Skeletal muscle cell (primary cell): ENCODE data around the gene SENP1.

Source experiments
- DNase-seq: peaks from one replicate; pipeline ENCODE4 v3.0.0-alpha.2; 2010; ENCODE audit warnings: low read depth
- H3K4me3 ChIP-seq: 2 replicates; pipeline ENCODE4 v1.5.1; 2011; ENCODE audit warnings: low read depth, mild to moderate bottlenecking, control low read depth, low read length, moderate library complexity

Gene SENP1

DNA sequence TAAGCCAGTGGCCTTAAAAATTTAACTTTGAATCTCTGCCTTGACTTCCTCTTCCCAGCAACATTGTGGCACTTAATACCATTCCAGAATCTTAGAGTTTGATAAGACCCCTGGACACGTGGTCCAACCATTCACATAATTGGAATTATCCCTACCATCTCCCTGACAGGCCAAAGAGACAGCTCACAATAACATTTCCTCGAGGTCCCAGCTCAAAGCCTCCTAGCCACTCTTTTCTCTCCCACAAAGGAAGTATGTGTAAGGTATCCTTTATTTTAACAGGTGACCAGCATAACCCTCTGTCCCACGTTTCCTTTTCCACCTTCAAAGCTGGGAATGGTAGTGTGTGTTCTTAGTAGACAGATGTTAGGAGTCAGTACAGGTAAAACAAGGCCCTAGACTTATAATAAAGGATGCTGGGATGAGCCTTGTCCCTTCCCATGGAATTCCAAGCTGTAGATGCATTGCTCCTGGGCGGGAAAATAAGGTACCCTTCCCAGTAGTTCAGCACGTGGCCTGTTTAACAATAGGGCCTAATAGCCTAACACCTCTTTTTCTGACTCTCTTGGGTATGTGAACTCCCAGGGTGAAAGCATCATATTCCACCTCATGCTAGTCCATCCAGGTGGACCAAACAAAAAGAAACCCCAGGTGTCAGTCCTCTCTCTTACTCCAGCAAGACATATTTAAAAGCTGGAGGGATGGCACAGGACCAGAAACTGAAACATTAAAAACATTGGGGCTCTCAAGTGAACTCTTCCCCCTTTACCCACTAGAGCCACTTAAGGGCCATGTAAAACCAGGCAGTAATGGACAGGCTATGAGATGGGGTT lies 64.1 kb downstream of the SENP1 start:
- DNase-seq: no peak
- no peak overlapping the region for H3K4me3 ChIP-seq

GRCh38 chr12:48040354-48040753 lies 65.5 kb downstream of the SENP1 start:
- H3K4me3 ChIP-seq: no peak overlapping the region
- DNase-seq: no peak

GRCh38 chr12:48039151-48039550 lies 66.7 kb downstream of the SENP1 start:
- no peak for DNase-seq
- no peak overlapping the region for H3K4me3 ChIP-seq

DNA sequence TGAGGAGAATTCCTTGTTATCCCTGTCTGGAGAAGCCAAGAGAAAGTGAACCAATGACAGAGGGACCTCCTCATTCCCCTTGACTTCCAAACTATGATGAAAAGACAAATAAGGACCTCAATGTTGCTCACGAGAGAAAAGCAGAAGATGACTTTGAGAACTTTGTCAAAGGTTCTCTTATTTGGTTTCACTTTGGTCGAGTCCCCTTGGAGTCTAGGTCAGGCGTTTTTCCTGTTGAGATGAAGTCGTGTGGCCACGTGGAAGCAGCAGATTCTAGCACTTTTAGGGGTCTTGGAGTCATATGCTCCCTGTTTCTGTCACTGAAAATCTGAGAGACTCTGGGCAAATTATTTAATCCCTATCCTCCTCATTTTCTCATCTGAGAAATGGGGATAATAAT lies 67.8 kb downstream of the SENP1 start:
- H3K4me3 ChIP-seq: no peak overlapping the region
- DNase-seq: no peak

GRCh38 chr12:48037267-48037915 lies 68.5 kb downstream of the SENP1 start:
- DNase-seq: no peak
- no peak overlapping the region for H3K4me3 ChIP-seq

DNA sequence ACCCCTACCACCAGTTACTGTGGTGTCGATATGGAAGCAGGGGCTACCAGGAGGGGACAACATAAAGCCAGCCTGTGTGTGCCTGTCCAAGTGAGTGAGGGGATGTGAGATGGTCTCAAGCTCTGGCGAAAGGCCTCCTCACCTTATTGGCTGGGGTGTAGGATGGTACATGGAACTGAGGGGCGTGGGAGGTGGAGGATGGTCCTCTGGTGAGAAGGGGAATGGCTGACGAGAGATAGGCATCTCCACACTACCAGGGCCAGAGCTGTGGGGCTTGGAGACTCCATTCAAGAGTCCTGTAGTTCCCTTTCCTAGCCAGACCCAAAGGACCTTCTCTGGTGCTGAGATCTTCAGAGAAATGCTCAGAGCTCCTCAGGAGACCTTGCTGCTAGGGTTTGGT lies 69.1 kb downstream of the SENP1 start:
- no peak for DNase-seq
- H3K4me3 ChIP-seq: no peak overlapping the region

- DNase-seq: no peak
- no peak overlapping the region for H3K4me3 ChIP-seq
Measured at GRCh38 chr12:48034835-48035805, 70.8 kb downstream of the SENP1 start.

- H3K4me3 ChIP-seq: no peak overlapping the region
- DNase-seq: no peak
Measured at GRCh38 chr12:48033451-48033850, 72.4 kb downstream of the SENP1 start.

- H3K4me3 ChIP-seq: no peak overlapping the region
- no peak for DNase-seq
Measured at GRCh38 chr12:48032597-48032996, 73.3 kb downstream of the SENP1 start.

DNA sequence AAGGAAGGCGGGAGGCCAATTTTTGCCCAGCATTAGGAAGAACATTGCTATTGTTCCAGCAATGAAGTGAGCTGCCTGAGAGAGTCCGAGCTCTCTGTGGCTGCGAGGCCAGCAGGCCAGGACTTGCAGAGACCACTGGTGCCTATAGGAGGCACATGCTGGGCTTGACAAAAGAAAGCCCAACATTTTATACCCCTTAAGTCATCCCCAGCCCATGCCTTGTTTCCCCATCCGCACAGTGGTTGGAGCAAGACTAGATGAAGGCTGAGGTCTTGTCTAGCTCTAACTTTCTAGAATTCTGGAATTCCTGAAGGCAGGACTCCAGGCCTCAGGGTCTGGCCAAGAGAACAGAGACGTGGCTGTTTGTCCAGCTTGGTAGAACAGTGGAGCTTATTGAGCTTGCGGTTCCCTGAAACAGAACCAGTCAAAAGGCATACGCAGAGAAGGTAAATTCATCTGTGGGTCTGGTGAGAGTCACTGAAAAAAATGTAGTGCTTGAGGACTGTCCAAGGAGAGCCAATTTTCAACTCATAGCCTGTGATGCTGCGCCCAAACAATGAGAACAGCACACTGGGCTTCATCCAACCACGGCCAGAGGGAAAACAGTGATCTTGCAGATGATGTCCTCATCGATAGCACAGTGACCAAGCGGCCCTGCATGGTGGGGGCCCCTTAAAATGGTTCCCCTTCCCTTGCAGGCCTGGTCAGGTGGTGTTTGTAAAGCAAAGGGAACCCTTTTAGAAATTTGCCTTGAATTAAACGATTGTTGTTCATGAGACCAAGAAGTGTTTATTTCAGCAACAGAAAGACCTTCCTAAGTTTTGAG lies 74.5 kb downstream of the SENP1 start:
- no peak overlapping the region for H3K4me3 ChIP-seq
- DNase-seq: no peak

GRCh38 chr12:48030173-48030650 lies 75.7 kb downstream of the SENP1 start:
- H3K4me3 ChIP-seq: no peak overlapping the region
- DNase-seq: no peak

DNA sequence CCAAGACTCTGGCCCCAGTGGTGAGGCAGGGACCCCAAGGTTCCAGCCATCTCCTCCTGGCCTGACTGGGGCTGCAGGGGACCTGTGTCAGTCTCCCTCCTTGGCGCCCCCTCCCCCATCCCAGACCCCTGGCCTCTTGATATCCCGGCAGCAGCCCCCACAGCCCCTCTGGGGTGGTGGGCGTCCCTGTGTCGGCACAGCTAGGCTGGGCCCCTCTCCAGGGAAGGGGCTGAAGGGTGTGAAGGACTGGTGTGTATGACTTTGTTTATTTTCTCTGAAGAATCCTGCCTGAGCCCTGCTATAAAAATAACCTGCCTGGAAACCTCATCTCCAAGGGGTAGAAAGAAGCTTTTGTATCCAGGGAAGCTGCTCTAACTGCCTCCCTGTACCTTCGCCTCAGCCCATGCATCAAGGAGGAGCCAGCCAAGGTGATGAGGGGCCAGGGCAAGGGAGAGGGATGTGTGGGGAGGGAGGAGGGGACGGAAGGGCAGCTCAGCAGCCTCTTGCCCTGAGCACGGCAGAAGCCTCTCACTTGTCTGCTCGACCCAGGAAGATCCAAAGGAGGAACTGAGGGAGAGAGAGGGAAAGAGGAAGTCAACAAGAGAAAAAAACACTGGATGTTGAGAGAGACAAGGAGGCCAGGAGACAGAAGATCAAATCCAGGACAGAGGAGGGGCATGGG lies 76.2 kb downstream of the SENP1 start:
- H3K4me3 ChIP-seq: no peak overlapping the region
- no peak for DNase-seq

- H3K4me3 ChIP-seq: no peak overlapping the region
- no peak for DNase-seq
Measured at GRCh38 chr12:48028541-48029431, 77.1 kb downstream of the SENP1 start.

- DNase-seq: no peak
- H3K4me3 ChIP-seq: no peak overlapping the region
Measured at GRCh38 chr12:48027183-48028002, 78.5 kb downstream of the SENP1 start.

GRCh38 chr12:48026060-48026827 lies 79.6 kb downstream of the SENP1 start:
- no peak for DNase-seq
- H3K4me3 ChIP-seq: no peak overlapping the region

- H3K4me3 ChIP-seq: no peak overlapping the region
- no peak for DNase-seq
Measured at GRCh38 chr12:48025281-48025680, 80.6 kb downstream of the SENP1 start.
